Tibial artery (tissue), 4 donors: ENCODE data around the gene GKN2.

ENCODE experiments used
- DNase-seq, 2 donors: peaks; one replicate each; pipeline ENCODE4 v3.0.0-alpha.2; 2019
- H3K27ac ChIP-seq, 2 donors: fragments of 200-600 bp; sonication (generic) in 1 of 2; 1 replicate in 1 of 2; 2 replicates in 1 of 2; pipeline ENCODE4 v1.5.1; 2018 to 2019; ENCODE audit warnings: mild to moderate bottlenecking in 1 of 2
- H3K27me3 ChIP-seq, 2 donors: fragments of 200-600 bp; sonication (generic) in 1 of 2; one replicate each; pipeline versions ENCODE4 v1.5.1 to v1.6.0; 2016 to 2019
- H3K36me3 ChIP-seq, 3 donors: fragments of 200-600 bp; sonication (generic) in 2 of 3; one replicate each; pipeline ENCODE4 v1.5.1; 2016 to 2019; ENCODE audit warnings: mild to moderate bottlenecking in 2 of 3
- H3K4me1 ChIP-seq, 4 donors: fragments of 200-600 bp; sonication (generic) in 2 of 4; 1 replicate in 3 of 4; 2 replicates in 1 of 4; pipeline ENCODE4 v1.5.1; 2016 to 2019
- H3K4me3 ChIP-seq, 2 donors: fragments of 200-600 bp; sonication (generic) in 1 of 2; 1 replicate in 1 of 2; 2 replicates in 1 of 2; pipeline ENCODE4 v1.5.1; 2018 to 2019; ENCODE audit warnings: mild to moderate bottlenecking in 2 of 2
- H3K9me3 ChIP-seq, 3 donors: fragments of 200-600 bp; sonication (generic) in 1 of 3; one replicate each; pipeline ENCODE4 v1.5.1; 2016 to 2019
- CTCF ChIP-seq, 2 experiments: fragments of 200-600 bp in 1 of 2; fragments of 450-650 bp in 1 of 2; IDR thresholded peaks; one replicate each; pipeline ENCODE4 v1.5.1; 2017 to 2019; ENCODE audit warnings: antibody characterized with exemption in 2 of 2, mild to moderate bottlenecking in 1 of 2, moderate library complexity in 1 of 2
- intact Hi-C: fragments of 100-400 bp; cut with DNase I; formaldehyde crosslinking; loops from one replicate; pipeline ENCODE4 v1.15.0; 2023; ENCODE audit warnings: low total_unique reads

The GKN2 gene

GRCh38 chr2:68932402-68932801 is 20.3 kb downstream of the GKN2 start:
- no peak for DNase-seq
- intact Hi-C loops = no loop called here
- Histone ChIP-seq H3K36me3 (no peaks in the 10 kb centered on the region), H3K4me3 (no peak overlapping the region), H3K27me3 (no peaks in the 10 kb centered on the region), H3K27ac (no peak overlapping the region), H3K9me3 (no peaks in the 10 kb centered on the region), H3K4me1 (peaks cover 0 to 25% (median 15%) of the 10 kb centered on the region in 4 donors)
- no peak for TF ChIP-seq CTCF (IDR thresholded peaks at IDR 0.05)

- H3K4me3 ChIP-seq = no peak overlapping the region
- no peaks in the 10 kb centered on the region for H3K9me3 ChIP-seq
- H3K4me1 ChIP-seq = peaks cover 0 to 20% (median 13%) of the 10 kb centered on the region in 4 donors
- intact Hi-C loops = no loop called here
- H3K27ac ChIP-seq = no peak overlapping the region
- TF ChIP-seq CTCF (IDR thresholded peaks at IDR 0.05) = no peak
- H3K36me3 ChIP-seq = no peaks in the 10 kb centered on the region
- H3K27me3 ChIP-seq = no peaks in the 10 kb centered on the region
- no peak for DNase-seq
Measured at GRCh38 chr2:68931799-68932198, 20.9 kb downstream of the GKN2 start.

- no peak for TF ChIP-seq CTCF (IDR thresholded peaks at IDR 0.05)
- peaks cover 0 to 15% (median 10%) of the 10 kb centered on the region in 4 donors for H3K4me1 ChIP-seq
- no peak for DNase-seq
- intact Hi-C loops = no loop called here
- H3K36me3 ChIP-seq = no peaks in the 10 kb centered on the region
- no peak overlapping the region for H3K27ac ChIP-seq
- no peaks in the 10 kb centered on the region for H3K27me3 ChIP-seq
- H3K9me3 ChIP-seq = no peaks in the 10 kb centered on the region
- no peak overlapping the region for H3K4me3 ChIP-seq
Measured at GRCh38 chr2:68931149-68931711, 21.5 kb downstream of the GKN2 start.

- H3K27ac ChIP-seq = no peak overlapping the region
- no peak for TF ChIP-seq CTCF (IDR thresholded peaks at IDR 0.05)
- H3K9me3 ChIP-seq = no peaks in the 10 kb centered on the region
- intact Hi-C loops = loop anchor here (5.0 to 10.0 kb wide), 2 partner anchors 174 to 462 kb away; partner anchors contain the start of genes APLF and FBXO48
- H3K4me3 ChIP-seq = no peak overlapping the region
- peaks cover 0 to 2% (median under 1%) of the 10 kb centered on the region in 4 donors for H3K4me1 ChIP-seq
- no peaks in the 10 kb centered on the region for H3K36me3 ChIP-seq
- no peaks in the 10 kb centered on the region for H3K27me3 ChIP-seq
- DNase-seq = no peak
Measured at GRCh38 chr2:68926796-68927195, 25.9 kb downstream of the GKN2 start.

- Histone ChIP-seq H3K36me3 (no peaks in the 10 kb centered on the region), H3K27me3 (no peaks in the 10 kb centered on the region), H3K4me1 (no peaks in the 10 kb centered on the region), H3K27ac (no peak overlapping the region), H3K9me3 (no peaks in the 10 kb centered on the region), H3K4me3 (no peak overlapping the region)
- no peak for DNase-seq
- intact Hi-C loops = loop anchor here (5.0 to 10.0 kb wide), 2 partner anchors 173 to 461 kb away; partner anchors contain the start of genes APLF and FBXO48
- peak; percentile 89 to 90 for TF ChIP-seq CTCF (IDR thresholded peaks at IDR 0.05)
Measured at GRCh38 chr2:68925295-68925896, 27.3 kb downstream of the GKN2 start.
